ENCODE data around the gene PPP4R4.

GRCh38 chr14:94139006-94139405 lies 35.1 kb upstream of the PPP4R4 start:
- TF ChIP-seq GATA3 (IDR thresholded peaks at IDR 0.05; ENCODE audit: low read depth, low read length) (no peak), GATA2 (IDR thresholded peaks at IDR 0.05; ENCODE audit: low read depth, low read length) (no peak)

All from SH-SY5Y (cell line).